Osteocyte (in vitro differentiated cells): ENCODE data around the gene CRACR2A. TPM values are rescaled to one million over a fixed set of nuclear protein-coding genes. Genes with fewer than 3 reads are reported as not detected.

Source experiments
- DNase-seq: peaks from one replicate; pipeline ENCODE4 v3.0.0; 2021; ENCODE audit warnings: mixed read lengths; ENCODE audit not compliant: unreplicated experiment; ENCODE audit errors: extremely low spot score
- H3K27ac Mint-ChIP-seq: one replicate; pipeline ENCODE4 v1.8.0; 2021; ENCODE audit warnings: mild to moderate bottlenecking, mixed read lengths; ENCODE audit not compliant: unreplicated experiment
- H3K27me3 Mint-ChIP-seq: one replicate; pipeline ENCODE4 v1.8.0; 2021; ENCODE audit warnings: mixed read lengths; ENCODE audit not compliant: unreplicated experiment
- H3K36me3 Mint-ChIP-seq: one replicate; pipeline ENCODE4 v1.8.0; 2021; ENCODE audit warnings: mixed read lengths; ENCODE audit not compliant: unreplicated experiment
- H3K4me1 Mint-ChIP-seq: one replicate; pipeline ENCODE4 v1.8.0; 2021; ENCODE audit warnings: mixed read lengths; ENCODE audit not compliant: unreplicated experiment
- H3K4me3 Mint-ChIP-seq: one replicate; pipeline ENCODE4 v1.8.0; 2021; ENCODE audit warnings: mild to moderate bottlenecking, moderate library complexity, mixed read lengths; ENCODE audit not compliant: unreplicated experiment
- H3K9me3 Mint-ChIP-seq: one replicate; pipeline ENCODE4 v1.8.0; 2021; ENCODE audit warnings: mixed read lengths; ENCODE audit not compliant: unreplicated experiment
- total RNA-seq: library from RNA; stranded (reverse); gene quantifications from 2 replicates; pipeline ENCODE4 v1.2.1, GENCODE V29; 2021
- TF ChIP-seq, protein P1 (sequence below): fragments of 200-600 bp; sonication (generic); IDR thresholded peaks from 2 replicates; pipeline ENCODE4 v1.5.0; 2021; ENCODE audit warnings: antibody characterized with exemption, mild to moderate bottlenecking, moderate library complexity

The CRACR2A gene
- total RNA-seq, 1 donor from 2014 or later, result 0.13 TPM

DNA sequence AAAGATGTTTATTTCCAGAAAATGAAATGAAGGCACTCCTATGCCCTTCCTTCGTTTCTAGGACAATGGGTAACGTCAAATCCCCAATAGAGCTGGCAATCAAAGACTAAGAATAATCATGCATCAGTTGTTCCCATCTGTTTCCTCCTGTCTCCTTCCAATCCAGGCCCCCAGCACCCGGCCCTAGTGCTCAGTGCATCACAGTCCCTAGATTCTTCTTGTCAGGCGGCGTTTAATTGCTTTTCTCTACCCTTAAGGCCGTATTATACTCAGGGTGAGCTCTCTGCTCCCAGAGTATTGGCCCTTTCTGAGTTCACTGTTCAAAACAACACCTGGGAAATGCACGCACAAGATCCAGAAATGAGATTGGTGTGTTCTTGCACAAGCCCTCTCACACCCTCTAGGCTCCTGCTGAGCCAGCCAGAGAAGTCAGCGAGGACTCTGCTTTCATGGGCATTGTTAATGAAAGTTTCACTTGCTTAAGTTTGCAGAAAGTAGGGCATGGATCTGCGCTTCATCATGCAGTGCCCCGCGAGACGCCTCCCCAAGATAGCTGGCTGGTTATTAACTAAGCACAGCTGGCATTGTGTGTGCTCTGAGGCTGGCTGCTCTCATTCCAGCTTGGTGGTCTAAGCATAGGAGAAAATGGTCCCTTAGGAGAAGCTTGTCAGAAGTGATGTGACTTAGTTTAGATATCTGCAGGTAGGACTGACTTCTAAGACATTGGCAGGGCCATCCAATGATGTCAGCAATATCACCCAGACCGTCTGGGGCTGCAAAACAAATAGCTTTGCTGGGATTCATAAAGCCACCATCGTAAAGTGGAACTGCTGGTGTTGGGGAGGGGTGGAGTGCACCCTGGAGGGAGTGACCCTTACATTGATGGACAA is 28.7 kb downstream of the CRACR2A start:
- no peaks in the 10 kb centered on the region for H3K4me1 Mint-ChIP-seq
- DNase-seq, result peak; percentile 56
- no peak overlapping the region for H3K4me3 Mint-ChIP-seq
- no peak overlapping the region for H3K27ac Mint-ChIP-seq
- no peaks in the 10 kb centered on the region for H3K36me3 Mint-ChIP-seq
- H3K9me3 Mint-ChIP-seq, result no peaks in the 10 kb centered on the region
- TF ChIP-seq, protein P1, sequence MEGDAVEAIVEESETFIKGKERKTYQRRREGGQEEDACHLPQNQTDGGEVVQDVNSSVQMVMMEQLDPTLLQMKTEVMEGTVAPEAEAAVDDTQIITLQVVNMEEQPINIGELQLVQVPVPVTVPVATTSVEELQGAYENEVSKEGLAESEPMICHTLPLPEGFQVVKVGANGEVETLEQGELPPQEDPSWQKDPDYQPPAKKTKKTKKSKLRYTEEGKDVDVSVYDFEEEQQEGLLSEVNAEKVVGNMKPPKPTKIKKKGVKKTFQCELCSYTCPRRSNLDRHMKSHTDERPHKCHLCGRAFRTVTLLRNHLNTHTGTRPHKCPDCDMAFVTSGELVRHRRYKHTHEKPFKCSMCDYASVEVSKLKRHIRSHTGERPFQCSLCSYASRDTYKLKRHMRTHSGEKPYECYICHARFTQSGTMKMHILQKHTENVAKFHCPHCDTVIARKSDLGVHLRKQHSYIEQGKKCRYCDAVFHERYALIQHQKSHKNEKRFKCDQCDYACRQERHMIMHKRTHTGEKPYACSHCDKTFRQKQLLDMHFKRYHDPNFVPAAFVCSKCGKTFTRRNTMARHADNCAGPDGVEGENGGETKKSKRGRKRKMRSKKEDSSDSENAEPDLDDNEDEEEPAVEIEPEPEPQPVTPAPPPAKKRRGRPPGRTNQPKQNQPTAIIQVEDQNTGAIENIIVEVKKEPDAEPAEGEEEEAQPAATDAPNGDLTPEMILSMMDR, result no peak
- H3K27me3 Mint-ChIP-seq, result peaks cover 8% of the 10 kb centered on the region

DNA sequence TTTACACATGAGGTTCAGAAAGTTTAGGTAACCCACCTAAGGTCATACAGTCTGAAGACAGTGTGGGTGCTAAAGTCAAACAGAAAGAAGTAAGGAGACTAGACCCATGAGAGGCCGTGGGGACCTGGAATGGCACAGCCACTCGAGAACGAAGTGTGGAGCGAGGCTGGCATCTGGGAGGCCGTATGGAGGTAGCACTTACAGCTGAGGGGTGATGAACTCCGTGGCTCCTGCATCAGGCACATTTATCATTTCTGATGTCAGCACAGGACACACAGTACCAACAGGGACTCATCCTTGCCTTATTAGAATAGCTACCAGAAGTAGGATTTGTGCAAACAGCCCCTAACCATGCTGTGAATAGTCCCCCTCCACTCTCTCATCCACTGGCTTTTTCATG is 30.5 kb downstream of the CRACR2A start:
- Mint-ChIP-seq H3K27me3 (no peaks in the 10 kb centered on the region), H3K27ac (no peak overlapping the region), H3K36me3 (no peaks in the 10 kb centered on the region), H3K4me3 (no peak overlapping the region), H3K4me1 (no peaks in the 10 kb centered on the region), H3K9me3 (no peaks in the 10 kb centered on the region)
- TF ChIP-seq, protein P1, result no peak
- DNase-seq, result peak; percentile 66

GRCh38 chr12:3720772-3721171 is 32.1 kb downstream of the CRACR2A start:
- H3K27ac Mint-ChIP-seq, result no peak overlapping the region
- TF ChIP-seq, protein P1, result no peak
- peaks cover 3% of the 10 kb centered on the region for H3K27me3 Mint-ChIP-seq
- peak; percentile 46 for DNase-seq
- H3K4me3 Mint-ChIP-seq, result no peak overlapping the region
- H3K9me3 Mint-ChIP-seq, result no peaks in the 10 kb centered on the region
- no peaks in the 10 kb centered on the region for H3K36me3 Mint-ChIP-seq
- H3K4me1 Mint-ChIP-seq, result no peaks in the 10 kb centered on the region

DNA sequence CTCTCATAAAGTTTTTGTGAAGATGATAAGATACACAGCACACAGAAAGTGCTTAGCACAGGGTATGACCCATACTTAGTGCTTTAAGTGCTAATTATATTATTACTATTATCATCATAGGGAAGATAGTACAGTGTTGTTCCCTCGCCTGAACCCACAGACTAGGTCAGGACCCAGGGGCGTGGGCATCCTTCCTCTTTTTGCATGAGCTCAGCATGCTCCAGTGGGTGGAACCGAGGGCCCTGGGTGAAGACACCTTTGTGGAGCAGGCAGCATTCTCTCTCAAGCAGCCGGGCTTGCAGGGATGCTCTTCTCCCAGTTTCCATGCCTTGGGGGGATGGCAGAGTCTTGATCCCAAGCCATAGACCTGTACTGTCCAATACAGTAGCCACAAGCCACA is 34.8 kb downstream of the CRACR2A start:
- no peaks in the 10 kb centered on the region for H3K36me3 Mint-ChIP-seq

More for the DNA sequence above, 34.8 kb downstream of the CRACR2A start:
- Mint-ChIP-seq H3K27ac (no peak overlapping the region), H3K4me1 (no peaks in the 10 kb centered on the region), H3K9me3 (no peaks in the 10 kb centered on the region), H3K27me3 (peaks cover 7% of the 10 kb centered on the region), H3K4me3 (no peak overlapping the region)
- TF ChIP-seq, protein P1, result no peak
- peak; percentile 73 for DNase-seq
